ENCODE results near the gene MTHFD1L. TPM values are rescaled to one million over a fixed set of nuclear protein-coding genes. Genes with fewer than 3 reads are reported as not detected.

MTHFD1L gene
- total and polyA plus RNA-seq, 2 donors: 4.6 to 13.7 TPM

- Histone ChIP-seq H3K27ac (ENCODE audit: low read depth) (no peak overlapping the region), H3K36me3 (ENCODE audit: insufficient read depth) (no peaks in the 10 kb centered on the region), H3K4me3 (ENCODE audit: low read depth, low read length) (no peak overlapping the region), H3K4me1 (ENCODE audit: insufficient read depth) (no peaks in the 10 kb centered on the region)
- no peak for DNase-seq (ENCODE audit: extremely low spot score)
- WGBS: 94% methylated on average over 17 of the region's 17 CpGs
Measured at GRCh38 chr6:151002491-151002935, 137.0 kb downstream of the MTHFD1L start.

- DNase-seq (ENCODE audit: extremely low spot score): peak; percentile 61
- WGBS: 26% methylated on average over 8 of the region's 8 CpGs
- H3K27ac ChIP-seq (ENCODE audit: low read depth): no peak overlapping the region
- H3K4me3 ChIP-seq (ENCODE audit: low read depth, low read length): no peak overlapping the region
- H3K36me3 ChIP-seq (ENCODE audit: insufficient read depth): no peaks in the 10 kb centered on the region
- no peaks in the 10 kb centered on the region for H3K4me1 ChIP-seq (ENCODE audit: insufficient read depth)
Measured at GRCh38 chr6:151004383-151005024, 139.0 kb downstream of the MTHFD1L start.

DNA sequence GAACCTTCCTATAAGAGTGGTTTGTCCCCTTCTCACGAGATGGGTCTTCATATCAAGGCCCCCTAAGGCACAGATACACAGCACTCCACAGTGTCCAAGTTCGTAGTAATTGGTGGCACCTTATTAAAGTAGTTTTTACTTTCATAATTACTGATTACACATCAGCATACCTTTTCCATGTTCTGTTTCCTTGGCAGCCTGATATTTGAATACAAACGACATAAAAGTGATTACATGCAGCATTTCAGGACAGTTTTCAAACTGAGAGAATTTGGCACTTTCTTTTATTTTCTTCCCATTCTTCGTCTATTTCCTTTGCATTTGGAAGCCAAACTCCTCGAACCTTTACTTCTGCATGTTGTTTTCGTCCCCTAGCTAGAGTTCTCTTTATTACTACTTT is 139.7 kb downstream of the MTHFD1L start:
- H3K36me3 ChIP-seq (ENCODE audit: insufficient read depth): no peaks in the 10 kb centered on the region
- H3K4me1 ChIP-seq (ENCODE audit: insufficient read depth): no peaks in the 10 kb centered on the region
- DNase-seq (ENCODE audit: extremely low spot score): no peak
- no peak overlapping the region for H3K27ac ChIP-seq (ENCODE audit: low read depth)
- H3K4me3 ChIP-seq (ENCODE audit: low read depth, low read length): no peak overlapping the region
- WGBS: 73% methylated on average over 6 of the region's 6 CpGs

- H3K27ac ChIP-seq (ENCODE audit: low read depth): no peak overlapping the region
- 89% methylated on average over 13 of the region's 13 CpGs for WGBS
- H3K4me1 ChIP-seq (ENCODE audit: insufficient read depth): no peaks in the 10 kb centered on the region
- no peak overlapping the region for H3K4me3 ChIP-seq (ENCODE audit: low read depth, low read length)
- no peaks in the 10 kb centered on the region for H3K36me3 ChIP-seq (ENCODE audit: insufficient read depth)
- no peak for DNase-seq (ENCODE audit: extremely low spot score)
Measured at GRCh38 chr6:151005896-151006632, 140.6 kb downstream of the MTHFD1L start.

- WGBS: 91% methylated on average over 3 of the region's 3 CpGs
Measured at GRCh38 chr6:151007076-151007475, 141.6 kb downstream of the MTHFD1L start.

DNA sequence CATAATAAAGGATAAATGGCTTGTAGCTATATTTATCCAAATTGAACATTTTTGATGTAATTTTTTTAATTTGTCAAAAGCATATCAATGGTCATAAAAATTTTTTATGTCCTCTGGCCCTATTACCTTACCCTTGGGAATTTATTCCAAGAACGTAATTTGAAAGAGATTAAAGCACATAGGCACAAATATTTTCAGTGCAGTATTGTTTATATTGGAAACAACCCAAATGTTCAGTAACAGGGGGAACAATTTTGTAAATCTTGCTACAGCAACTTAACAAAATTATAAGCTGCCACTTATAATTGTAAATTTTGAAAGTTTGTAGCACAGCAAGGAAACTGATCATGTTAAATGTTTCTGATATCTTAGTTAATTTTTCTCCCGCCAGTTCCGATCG is 142.4 kb downstream of the MTHFD1L start:
- no peaks in the 10 kb centered on the region for H3K4me1 ChIP-seq (ENCODE audit: insufficient read depth)
- no peaks in the 10 kb centered on the region for H3K36me3 ChIP-seq (ENCODE audit: insufficient read depth)
- H3K27ac ChIP-seq (ENCODE audit: low read depth): no peak overlapping the region
- 71% methylated on average over 4 of the region's 4 CpGs for WGBS
- no peak for DNase-seq (ENCODE audit: extremely low spot score)
- H3K4me3 ChIP-seq (ENCODE audit: low read depth, low read length): no peak overlapping the region

More at GRCh38 chr6:151007076-151007475, 141.6 kb downstream of the MTHFD1L start:
- H3K36me3 ChIP-seq (ENCODE audit: insufficient read depth): no peaks in the 10 kb centered on the region
- no peaks in the 10 kb centered on the region for H3K4me1 ChIP-seq (ENCODE audit: insufficient read depth)
- H3K4me3 ChIP-seq (ENCODE audit: low read depth, low read length): no peak overlapping the region
- no peak for DNase-seq (ENCODE audit: extremely low spot score)
- no peak overlapping the region for H3K27ac ChIP-seq (ENCODE audit: low read depth)

GRCh38 chr6:151008425-151008824 is 142.9 kb downstream of the MTHFD1L start:
- no peak overlapping the region for H3K4me3 ChIP-seq (ENCODE audit: low read depth, low read length)
- DNase-seq (ENCODE audit: extremely low spot score): no peak
- H3K27ac ChIP-seq (ENCODE audit: low read depth): no peak overlapping the region
- H3K36me3 ChIP-seq (ENCODE audit: insufficient read depth): no peaks in the 10 kb centered on the region
- WGBS: 86% methylated on average over 4 of the region's 4 CpGs
- no peaks in the 10 kb centered on the region for H3K4me1 ChIP-seq (ENCODE audit: insufficient read depth)

GRCh38 chr6:151009576-151009975 is 144.1 kb downstream of the MTHFD1L start:
- Histone ChIP-seq H3K4me1 (ENCODE audit: insufficient read depth) (no peaks in the 10 kb centered on the region), H3K27ac (ENCODE audit: low read depth) (no peak overlapping the region), H3K36me3 (ENCODE audit: insufficient read depth) (no peaks in the 10 kb centered on the region), H3K4me3 (ENCODE audit: low read depth, low read length) (no peak overlapping the region)
- no peak for DNase-seq (ENCODE audit: extremely low spot score)
- 94% methylated on average over 12 of the region's 12 CpGs for WGBS

GRCh38 chr6:151010071-151010470 is 144.6 kb downstream of the MTHFD1L start:
- H3K4me3 ChIP-seq (ENCODE audit: low read depth, low read length): no peak overlapping the region
- H3K27ac ChIP-seq (ENCODE audit: low read depth): no peak overlapping the region
- no peak for DNase-seq (ENCODE audit: extremely low spot score)
- H3K36me3 ChIP-seq (ENCODE audit: insufficient read depth): no peaks in the 10 kb centered on the region
- WGBS: 49% methylated on average over 5 of the region's 5 CpGs
- no peaks in the 10 kb centered on the region for H3K4me1 ChIP-seq (ENCODE audit: insufficient read depth)

- Histone ChIP-seq H3K36me3 (ENCODE audit: insufficient read depth) (no peaks in the 10 kb centered on the region), H3K4me1 (ENCODE audit: insufficient read depth) (no peaks in the 10 kb centered on the region), H3K4me3 (ENCODE audit: low read depth, low read length) (no peak overlapping the region), H3K27ac (ENCODE audit: low read depth) (no peak overlapping the region)
- DNase-seq (ENCODE audit: extremely low spot score): no peak
- 92% methylated on average over 7 of the region's 7 CpGs for WGBS
Measured at GRCh38 chr6:151012321-151013294, 147.1 kb downstream of the MTHFD1L start.

GRCh38 chr6:151014404-151015100 is 149.1 kb downstream of the MTHFD1L start:
- peak; percentile 53 for DNase-seq (ENCODE audit: extremely low spot score)
- 33% methylated on average over 6 of the region's 6 CpGs for WGBS
- H3K4me3 ChIP-seq (ENCODE audit: low read depth, low read length): no peak overlapping the region
- H3K4me1 ChIP-seq (ENCODE audit: insufficient read depth): no peaks in the 10 kb centered on the region
- H3K27ac ChIP-seq (ENCODE audit: low read depth): no peak overlapping the region
- no peaks in the 10 kb centered on the region for H3K36me3 ChIP-seq (ENCODE audit: insufficient read depth)

DNA sequence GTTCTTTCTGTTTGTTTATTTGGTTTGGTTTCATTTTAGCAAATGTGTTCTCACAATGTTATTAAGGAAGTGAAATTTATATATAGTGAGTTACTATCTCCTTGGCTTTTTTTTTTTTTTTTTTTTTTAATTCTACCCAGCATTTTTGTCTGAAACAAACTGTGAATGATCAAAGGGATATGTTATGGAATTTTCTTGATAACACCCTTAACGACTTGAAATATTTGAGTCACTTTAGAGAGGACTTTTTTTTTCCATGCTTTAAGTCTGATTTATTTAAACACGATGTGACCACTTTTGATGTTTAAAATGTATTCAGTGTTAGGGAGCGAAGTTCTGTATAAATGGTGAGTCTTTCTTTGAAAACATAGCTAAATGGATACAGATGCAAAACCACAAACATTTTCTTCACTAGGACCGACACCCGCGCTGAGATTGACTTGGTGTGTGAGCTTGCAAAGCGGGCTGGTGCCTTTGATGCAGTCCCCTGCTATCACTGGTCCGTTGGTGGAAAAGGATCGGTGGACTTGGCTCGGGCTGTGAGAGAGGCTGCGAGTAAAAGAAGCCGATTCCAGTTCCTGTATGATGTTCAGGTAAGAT is 149.7 kb downstream of the MTHFD1L start:
- H3K36me3 ChIP-seq (ENCODE audit: insufficient read depth): no peaks in the 10 kb centered on the region
- WGBS: 73% methylated on average over 12 of the region's 12 CpGs
- DNase-seq (ENCODE audit: extremely low spot score): no peak
- no peaks in the 10 kb centered on the region for H3K4me1 ChIP-seq (ENCODE audit: insufficient read depth)
- no peak overlapping the region for H3K27ac ChIP-seq (ENCODE audit: low read depth)
- no peak overlapping the region for H3K4me3 ChIP-seq (ENCODE audit: low read depth, low read length)

- 92% methylated on average over 6 of the region's 6 CpGs for WGBS
- Histone ChIP-seq H3K36me3 (ENCODE audit: insufficient read depth) (no peaks in the 10 kb centered on the region), H3K27ac (ENCODE audit: low read depth) (no peak overlapping the region), H3K4me3 (ENCODE audit: low read depth, low read length) (no peak overlapping the region), H3K4me1 (ENCODE audit: insufficient read depth) (no peaks in the 10 kb centered on the region)
- DNase-seq (ENCODE audit: extremely low spot score): no peak
Measured at GRCh38 chr6:151016107-151016506, 150.6 kb downstream of the MTHFD1L start.

Data from urinary bladder (tissue), 4 donors.